Keratinocyte (primary cell): Measurements from ENCODE around the gene FAM217B. TPM values are rescaled to one million over a fixed set of nuclear protein-coding genes. Genes with fewer than 3 reads are reported as not detected.

Experiments used
- DNase-seq: peaks from one replicate; pipeline ENCODE4 v3.0.0-alpha.2; 2011; ENCODE audit warnings: low read depth, missing footprints, low spot score
- FAIRE-seq: peaks from 2 replicates; lab custom pipeline; 2011; peaks lifted over from hg19 to GRCh38; lab: Jason Lieb, UNC
- H2AFZ ChIP-seq: 2 replicates; pipeline ENCODE4 v1.6.0; 2012; ENCODE audit warnings: low read length, control low read depth, inconsistent platforms; ENCODE audit not compliant: control insufficient read depth
- H3K27ac ChIP-seq: 2 replicates; pipeline ENCODE4 v1.5.1; 2011; ENCODE audit warnings: low read length; ENCODE audit not compliant: control insufficient read depth, insufficient read depth
- H3K27me3 ChIP-seq: 3 replicates; pipeline ENCODE4 v1.6.0; 2011; ENCODE audit warnings: low read length; ENCODE audit not compliant: control insufficient read depth, insufficient read depth; ENCODE audit errors: extremely low read depth
- H3K36me3 ChIP-seq, 2 experiments: 2 replicates in 1 of 2; 3 replicates in 1 of 2; pipeline ENCODE4 v1.5.1; 2011; ENCODE audit warnings: low read length in 2 of 2, mild to moderate bottlenecking in 1 of 2; ENCODE audit not compliant: control insufficient read depth in 2 of 2, insufficient read depth in 2 of 2; ENCODE audit errors: extremely low read depth in 1 of 2
- H3K4me1 ChIP-seq: 3 replicates; pipeline ENCODE4 v1.5.1; 2011; ENCODE audit warnings: low read length; ENCODE audit not compliant: control insufficient read depth, insufficient read depth; ENCODE audit errors: extremely low read depth
- H3K4me2 ChIP-seq: 3 replicates; pipeline ENCODE4 v1.6.0; 2011; ENCODE audit warnings: low read depth, low read length; ENCODE audit not compliant: control insufficient read depth, insufficient read depth; ENCODE audit errors: extremely low read depth
- H3K4me3 ChIP-seq, 3 experiments: fragments of 200-600 bp in 1 of 3; sonication (generic) in 1 of 3; 2 replicates in 2 of 3; 3 replicates in 1 of 3; pipeline ENCODE4 v1.5.1; 2011 to 2016; ENCODE audit warnings: low read length in 3 of 3, mild to moderate bottlenecking in 3 of 3, control low read depth in 2 of 3, inconsistent platforms in 1 of 3, low read depth in 1 of 3, mixed read lengths in 1 of 3, mixed run types in 1 of 3, moderate library complexity in 1 of 3; ENCODE audit not compliant: control insufficient read depth in 2 of 3, insufficient read depth in 2 of 3; ENCODE audit errors: extremely low read depth in 1 of 3
- H3K79me2 ChIP-seq: 2 replicates; pipeline ENCODE4 v1.6.0; 2012; ENCODE audit warnings: low read length; ENCODE audit not compliant: control insufficient read depth, insufficient read depth
- H3K9ac ChIP-seq: 3 replicates; pipeline ENCODE4 v1.6.0; 2011; ENCODE audit warnings: low read length; ENCODE audit not compliant: control insufficient read depth, insufficient read depth; ENCODE audit errors: extremely low read depth
- H3K9me1 ChIP-seq: 3 replicates; pipeline ENCODE4 v1.6.0; 2011; ENCODE audit warnings: low read length; ENCODE audit not compliant: control insufficient read depth, insufficient read depth; ENCODE audit errors: extremely low read depth
- H3K9me3 ChIP-seq: 2 replicates; pipeline ENCODE4 v1.5.1; 2012; ENCODE audit warnings: low read depth, low read length; ENCODE audit not compliant: control insufficient read depth
- H4K20me1 ChIP-seq: 3 replicates; pipeline ENCODE4 v1.6.0; 2011; ENCODE audit warnings: low read length; ENCODE audit not compliant: control insufficient read depth, insufficient read depth; ENCODE audit errors: extremely low read depth
- CTCF ChIP-seq, 3 experiments: IDR thresholded peaks in 1 of 3; conservative IDR thresholded peaks in 1 of 3; optimal IDR thresholded peaks in 1 of 3; 2 replicates in 2 of 3; 3 replicates in 1 of 3; pipeline versions ENCODE3 to v1.5.1; 2011; ENCODE audit warnings: low read length in 3 of 3, mild to moderate bottlenecking in 3 of 3, moderate library complexity in 2 of 3, control low read depth in 1 of 3, inconsistent platforms in 1 of 3; ENCODE audit not compliant: insufficient read depth in 2 of 3; ENCODE audit errors: extremely low read depth in 1 of 3
- EZH2 ChIP-seq: IDR thresholded peaks from one replicate; pipeline ENCODE4 v1.6.1; 2012; ENCODE audit warnings: inconsistent platforms, mild to moderate bottlenecking, low read length, moderate library complexity
- dilution Hi-C: fragments of 300-500 bp; cut with MboI; formaldehyde crosslinking; loops from one replicate; pipeline ENCODE4 v1.7.0; 2020; ENCODE audit warnings: low sequenced_read_pairs; ENCODE audit not compliant: extremely low pct_ligation_motif_present
- polyA plus RNA-seq, 5 experiments: library from polyadenylated mRNA; depleted of rRNA in 3 of 5; stranded (reverse) in 3 of 5; stranded (forward) in 1 of 5; unstranded in 1 of 5; fragments of >200 nt; gene quantifications; 1 replicate in 1 of 5; 2 replicates in 3 of 5; 3 replicates in 1 of 5; pipeline versions ENCODE4 v1.2.1 to v1.2.3, GENCODE V29; 2011 to 2012; ENCODE audit warnings: missing spikeins in 2 of 5, low read depth in 1 of 5, low replicate concordance in 1 of 5

FAM217B gene
- polyA plus RNA-seq, 1 donor (not counting 4 experiments of a cell fraction or from before 2014, with no cell fraction given), result 10.1 TPM

- no peaks in the 10 kb centered on the region for H3K9me3 ChIP-seq
- FAIRE-seq, result no peak
- H3K27ac ChIP-seq, result no peak overlapping the region
- no peaks in the 10 kb centered on the region for H3K9me1 ChIP-seq
- H3K4me2 ChIP-seq, result peak overlapping the region; percentile 79
- H3K79me2 ChIP-seq, result peaks cover 24% of the 10 kb centered on the region
- no peak overlapping the region for H2AFZ ChIP-seq
- H3K4me1 ChIP-seq, result peaks cover 36% of the 10 kb centered on the region
- H3K4me3 ChIP-seq, result no peak overlapping the region
- no peak overlapping the region for H3K9ac ChIP-seq
- no peaks in the 10 kb centered on the region for H4K20me1 ChIP-seq
- no peaks in the 10 kb centered on the region for H3K27me3 ChIP-seq
- DNase-seq, result no peak
- dilution Hi-C loops, result no loop called here
- TF ChIP-seq CTCF (optimal IDR thresholded peaks at IDR 0.05 in 1 of 3, IDR thresholded peaks at IDR 0.05 in 1 of 3, conservative IDR thresholded peaks at IDR 0.05 in 1 of 3; ENCODE audit: extremely low read depth in 1 of 3, insufficient read depth in 2 of 3, low read length in 3 of 3), result no peak
- TF ChIP-seq EZH2, result no peak
- no peaks in the 10 kb centered on the region for H3K36me3 ChIP-seq
These were observed 3.0 kb upstream of the FAM217B start for GRCh38 chr20:59937150-59937549.

- Histone ChIP-seq H2AFZ (no peak overlapping the region), H3K4me2 (peak overlapping the region; percentile 79), H4K20me1 (no peaks in the 10 kb centered on the region), H3K36me3 (no peaks in the 10 kb centered on the region), H3K79me2 (peaks cover 24% of the 10 kb centered on the region), H3K9me1 (no peaks in the 10 kb centered on the region), H3K27ac (peak overlapping the region; percentile 8), H3K9me3 (no peaks in the 10 kb centered on the region), H3K9ac (no peak overlapping the region), H3K27me3 (no peaks in the 10 kb centered on the region), H3K4me1 (peaks cover 36% of the 10 kb centered on the region), H3K4me3 (peak overlapping the region in 2 of 3 experiments; percentile 63 to 68)
- DNase-seq (no peak), FAIRE-seq (peak; percentile 41)
- dilution Hi-C loops, result no loop called here
- TF ChIP-seq CTCF (optimal IDR thresholded peaks at IDR 0.05 in 1 of 3, IDR thresholded peaks at IDR 0.05 in 1 of 3, conservative IDR thresholded peaks at IDR 0.05 in 1 of 3; ENCODE audit: extremely low read depth in 1 of 3, insufficient read depth in 2 of 3, low read length in 3 of 3) (no peak), EZH2 (no peak)
These were observed 2.0 kb upstream of the FAM217B start for GRCh38 chr20:59938221-59938620.
